GM12878 (cell line): Measurements from ENCODE around the gene CD2AP. TPM values are rescaled to one million over a fixed set of nuclear protein-coding genes. Genes with fewer than 3 reads are reported as not detected.

ENCODE experiments used
- ATAC-seq: fragments of 200-7000 bp; cut with Tn5 transposase; 3 replicates; pipeline ENCODE4 v1.9.1; 2020; ENCODE audit warnings: mild to moderate bottlenecking, moderate library complexity
- BruUV-seq: library from RNA; stranded (reverse); fragments of 400-500 nt; replicated peaks from 2 replicates; lab custom pipeline; 2021; lab: Mats Ljungman, UMichigan
- CTCF ChIA-PET: fragments of 300-600 bp; sonication (Branson Sonifier 250); formaldehyde crosslinking; extraction: SDS; loops from one replicate; lab custom pipeline; 2021; ENCODE audit warnings: inconsistent platforms; lab: Yijun Ruan, JAX
- POLR2A ChIA-PET: fragments of 350-600 bp; formaldehyde crosslinking; extraction: SDS; loops from one replicate; lab custom pipeline; 2021; ENCODE audit warnings: inconsistent platforms; lab: Charles Lee
- RAD21 ChIA-PET: fragments of 300-600 bp; sonication (Branson Sonifier 250); formaldehyde crosslinking; loops from one replicate; lab custom pipeline; 2023; ENCODE audit warnings: antibody characterized with exemption; ENCODE audit not compliant: unreplicated experiment; lab: Charles Lee
- SMC1A ChIA-PET: fragments of 300-600 bp; sonication (Branson Sonifier 250); formaldehyde crosslinking; loops from one replicate; lab custom pipeline; 2023; ENCODE audit not compliant: unreplicated experiment, uncharacterized antibody; lab: Charles Lee
- DNase-seq: peaks from one replicate; pipeline ENCODE4 v3.0.0-alpha.2; 2011; ENCODE audit warnings: low read depth, low spot score
- FAIRE-seq: peaks from 3 replicates; lab custom pipeline; 2011; peaks lifted over from hg19 to GRCh38; lab: Jason Lieb, UNC
- H2AFZ ChIP-seq: 2 replicates; pipeline ENCODE4 v1.6.0; 2011; ENCODE audit warnings: low read depth, low read length, control low read depth; ENCODE audit not compliant: control insufficient read depth
- H3K27ac ChIP-seq: 2 replicates; pipeline ENCODE4 v1.5.1; 2011; ENCODE audit warnings: control low read depth; ENCODE audit not compliant: control insufficient read depth, insufficient read depth
- H3K27me3 ChIP-seq, 2 experiments: replicated peaks in 1 of 2; 2 replicates each; pipeline versions ENCODE4 v1.6.0 to v1.6.1; 2011; ENCODE audit warnings: low read length in 1 of 2; ENCODE audit not compliant: control insufficient read depth in 2 of 2, insufficient read depth in 2 of 2
- H3K36me3 ChIP-seq, 2 experiments: 2 replicates each; pipeline ENCODE4 v1.5.1; 2011; ENCODE audit warnings: low read length in 1 of 2; ENCODE audit not compliant: control insufficient read depth in 2 of 2, insufficient read depth in 2 of 2
- H3K4me1 ChIP-seq: 2 replicates; pipeline ENCODE4 v1.6.1; 2011; ENCODE audit warnings: mild to moderate bottlenecking, low read length, moderate library complexity, mixed read lengths; ENCODE audit not compliant: control insufficient read depth, insufficient read depth
- H3K4me2 ChIP-seq: 2 replicates; pipeline ENCODE4 v1.6.0; 2011; ENCODE audit warnings: control low read depth; ENCODE audit not compliant: control insufficient read depth, insufficient read depth
- H3K4me3 ChIP-seq: fragments of 200-600 bp; sonication (generic); 2 replicates; pipeline ENCODE4 v1.5.1; 2016
- H3K79me2 ChIP-seq: 2 replicates; pipeline ENCODE4 v1.6.0; 2011; ENCODE audit warnings: low read length; ENCODE audit not compliant: control insufficient read depth, insufficient read depth
- H3K9ac ChIP-seq: 2 replicates; pipeline ENCODE4 v1.8.0; 2011; ENCODE audit warnings: low read length, control low read depth, mixed read lengths; ENCODE audit not compliant: control insufficient read depth, insufficient read depth
- H3K9me3 ChIP-seq: replicated peaks from 3 replicates; pipeline ENCODE4 v1.5.1; 2011; ENCODE audit warnings: mild to moderate bottlenecking, low read length; ENCODE audit not compliant: control insufficient read depth, insufficient read depth
- H4K20me1 ChIP-seq: 2 replicates; pipeline ENCODE4 v1.6.0; 2011; ENCODE audit not compliant: control insufficient read depth, insufficient read depth
- GATAD2B ChIP-seq: fragments of 450-650 bp; conservative IDR thresholded peaks from 2 replicates; pipeline ENCODE4 v1.6.1; 2017; ENCODE audit warnings: low read depth, mild to moderate bottlenecking, moderate library complexity
- WGBS: methylation state at CpG from one replicate; pipeline ENCODE4 v1.1.6; 2016; ENCODE audit warnings: low lambda C conversion rate; ENCODE audit not compliant: insufficient replicate concordance, insufficient coverage; ENCODE audit errors: missing lambda C conversion rate; 5-methylcytosine and 5-hydroxymethylcytosine counted together
- in situ Hi-C: fragments of 300-500 bp; cut with MboI; formaldehyde crosslinking; loops from 9 replicates; pipeline ENCODE4 v1.14.3; 2018; ENCODE audit warnings: mixed read lengths
- intact Hi-C: fragments of 100-400 bp; cut with micrococcal nuclease; formaldehyde crosslinking; loops from one replicate; pipeline ENCODE4 v1.14.2; 2022; ENCODE audit not compliant: unreplicated experiment
- polyA plus RNA-seq, 11 experiments: library from polyadenylated mRNA; depleted of rRNA in 4 of 11; unstranded in 6 of 11; stranded (reverse) in 5 of 11; fragments of >200 nt; fragmentation: Nextera tagmentation in 4 of 11; fragmentation: Illumina TruSeq in 1 of 11; extraction: Ambion mirVana in 4 of 11; extraction: Trizol in 1 of 11; gene quantifications; 1 replicate in 1 of 11; 2 replicates in 10 of 11; pipeline versions ENCODE4 v1.2.1 to v1.2.3, GENCODE V29; 2011 to 2016; ENCODE audit warnings: inconsistent platforms in 2 of 11, missing spikeins in 2 of 11, low read depth in 1 of 11
- total RNA-seq, 4 experiments: library from RNA; depleted of rRNA in 3 of 4; stranded (reverse); fragments of >200 nt in 3 of 4; fragmentation: Illumina TruSeq in 1 of 4; extraction: Trizol in 1 of 4; gene quantifications; 2 replicates each; pipeline versions ENCODE4 v1.2.1 to v1.2.3, GENCODE V29; 2013 to 2021
- TF ChIP-seq, protein P1 (sequence below): fragments of 450-650 bp; conservative IDR thresholded peaks from 2 replicates; pipeline ENCODE4 v1.6.1; 2017; ENCODE audit warnings: mild to moderate bottlenecking, moderate library complexity

CD2AP gene
- total and polyA plus RNA-seq, 10 of the 15 experiments (the other 5 are each of a cell fraction or from before 2014, with no cell fraction given) = 5.4 to 46.6 (median 20.9) TPM

DNA sequence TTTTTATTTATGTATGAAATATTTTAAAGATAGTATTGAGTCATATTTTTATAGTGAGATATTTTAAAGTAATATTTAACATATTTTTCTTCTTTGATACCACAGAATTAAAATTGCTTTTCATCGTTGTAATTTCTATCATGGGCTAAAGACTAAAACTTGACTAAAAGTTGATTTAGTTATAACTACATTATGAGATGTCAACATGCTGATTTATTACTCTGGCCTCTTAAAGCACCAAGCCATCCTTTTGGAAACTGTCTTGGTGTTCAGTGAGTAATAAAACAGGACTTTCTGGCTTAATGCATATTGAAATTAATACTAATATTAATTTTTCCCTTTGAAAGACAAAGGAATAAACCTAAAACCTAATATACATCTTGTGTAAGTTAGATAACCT, 125.6 kb downstream of the CD2AP start (continued):
- TF ChIP-seq, protein P1, sequence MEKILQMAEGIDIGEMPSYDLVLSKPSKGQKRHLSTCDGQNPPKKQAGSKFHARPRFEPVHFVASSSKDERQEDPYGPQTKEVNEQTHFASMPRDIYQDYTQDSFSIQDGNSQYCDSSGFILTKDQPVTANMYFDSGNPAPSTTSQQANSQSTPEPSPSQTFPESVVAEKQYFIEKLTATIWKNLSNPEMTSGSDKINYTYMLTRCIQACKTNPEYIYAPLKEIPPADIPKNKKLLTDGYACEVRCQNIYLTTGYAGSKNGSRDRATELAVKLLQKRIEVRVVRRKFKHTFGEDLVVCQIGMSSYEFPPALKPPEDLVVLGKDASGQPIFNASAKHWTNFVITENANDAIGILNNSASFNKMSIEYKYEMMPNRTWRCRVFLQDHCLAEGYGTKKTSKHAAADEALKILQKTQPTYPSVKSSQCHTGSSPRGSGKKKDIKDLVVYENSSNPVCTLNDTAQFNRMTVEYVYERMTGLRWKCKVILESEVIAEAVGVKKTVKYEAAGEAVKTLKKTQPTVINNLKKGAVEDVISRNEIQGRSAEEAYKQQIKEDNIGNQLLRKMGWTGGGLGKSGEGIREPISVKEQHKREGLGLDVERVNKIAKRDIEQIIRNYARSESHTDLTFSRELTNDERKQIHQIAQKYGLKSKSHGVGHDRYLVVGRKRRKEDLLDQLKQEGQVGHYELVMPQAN = no peak
- TF ChIP-seq, all 136 proteins: peak for 0

DNA sequence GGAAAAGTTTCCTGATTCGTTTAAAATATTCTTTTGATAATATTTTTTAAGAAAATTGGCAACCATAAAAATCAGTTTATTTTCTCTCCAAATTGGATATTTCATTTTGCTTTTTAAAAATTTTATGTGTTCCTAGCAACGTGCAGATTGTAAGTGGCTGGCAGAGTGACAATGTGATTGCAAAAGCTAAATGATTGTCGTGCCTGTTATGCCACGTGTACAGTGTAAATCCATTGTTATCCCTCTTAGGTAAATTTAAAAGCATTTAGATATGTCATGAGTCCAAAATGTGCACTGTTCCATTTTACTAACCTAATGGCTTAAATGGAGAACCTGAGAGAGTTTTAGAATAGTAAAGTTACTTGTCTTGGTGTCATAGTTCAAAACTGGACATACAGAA, 126.4 kb downstream of the CD2AP start:
- no peak overlapping the region for H3K9ac ChIP-seq
- intact Hi-C loops = no loop called here
- in situ Hi-C loops = no loop called here
- TF ChIP-seq GATAD2B = no peak
- POLR2A ChIA-PET = no interaction called here
- no peak overlapping the region for H2AFZ ChIP-seq
- CTCF ChIA-PET = interaction anchor here (2.4 kb wide), 1 partner anchor 189 kb away, joined by 7 read pairs; no protein-coding TSS in a partner anchor
- WGBS = 97% methylated on average over 4 of the region's 4 CpGs
- SMC1A ChIA-PET = no interaction called here
- RAD21 ChIA-PET = no interaction called here
- H3K79me2 ChIP-seq = no peaks in the 10 kb centered on the region
- H3K4me1 ChIP-seq = no peaks in the 10 kb centered on the region
- FAIRE-seq (no peak), DNase-seq (no peak), ATAC-seq (no peak)
- BruUV-seq = no TSS peak
- H4K20me1 ChIP-seq = no peaks in the 10 kb centered on the region
- no peak overlapping the region for H3K4me3 ChIP-seq
- no peak overlapping the region for H3K4me2 ChIP-seq
- no peaks in the 10 kb centered on the region for H3K9me3 ChIP-seq
- no peak overlapping the region for H3K27ac ChIP-seq
- no peaks in the 10 kb centered on the region for H3K27me3 ChIP-seq
- peaks cover 0 to 11% of the 10 kb centered on the region in 2 experiments; a peak in 2 of 4 replicates for H3K36me3 ChIP-seq
